Neural cell (in vitro differentiated cells): ENCODE data around the gene CLGN. TPM values are rescaled to one million over a fixed set of nuclear protein-coding genes. Genes with fewer than 3 reads are reported as not detected.

Experiments used
- H2AFZ ChIP-seq: fragments of 200-600, 300-800 bp; sonication (generic), shearing (Covaris generic); 2 replicates; pipeline ENCODE4 v1.6.0; 2014; ENCODE audit warnings: low read depth, mild to moderate bottlenecking, antibody characterized with exemption, low read length, moderate library complexity
- H3F3A ChIP-seq: fragments of 200-600 bp; shearing (Covaris generic); 2 replicates; pipeline ENCODE4 v1.6.1; 2016; ENCODE audit warnings: mild to moderate bottlenecking, moderate library complexity, mixed read lengths, antibody characterized with exemption, low read length; ENCODE audit not compliant: insufficient read depth, poor library complexity, severe bottlenecking
- H3K27ac ChIP-seq: fragments of 200-600, 300-800 bp; sonication (generic), shearing (Covaris generic); 2 replicates; pipeline ENCODE4 v1.5.1; 2014; ENCODE audit warnings: mild to moderate bottlenecking, low read length, moderate library complexity
- H3K27me3 ChIP-seq: fragments of 300-800, 200-600 bp; sonication (generic), shearing (Covaris generic); 2 replicates; pipeline ENCODE4 v1.6.0; 2014; ENCODE audit warnings: mild to moderate bottlenecking, low read depth, low read length, moderate library complexity; ENCODE audit not compliant: insufficient read depth
- H3K36me3 ChIP-seq: fragments of 300-800, 200-600 bp; sonication (generic), shearing (Covaris generic); 2 replicates; pipeline ENCODE4 v1.5.1; 2014; ENCODE audit warnings: mild to moderate bottlenecking, antibody characterized with exemption, low read length, moderate library complexity; ENCODE audit not compliant: insufficient read depth
- H3K4me2 ChIP-seq: fragments of 300-800, 200-600 bp; sonication (generic), shearing (Covaris generic); 2 replicates; pipeline ENCODE4 v1.6.0; 2014; ENCODE audit warnings: mild to moderate bottlenecking, low read length
- H3K4me3 ChIP-seq: fragments of 300-800, 200-600 bp; sonication (generic), shearing (Covaris generic); 2 replicates; pipeline ENCODE4 v1.5.1; 2014; ENCODE audit warnings: mild to moderate bottlenecking, low read length, moderate library complexity
- H3K79me2 ChIP-seq: fragments of 200-600 bp; shearing (Covaris generic); replicated peaks from 2 replicates; pipeline ENCODE4 v1.6.0; 2014; ENCODE audit warnings: mild to moderate bottlenecking, low read length, moderate library complexity; ENCODE audit not compliant: insufficient read depth
- H3K9ac ChIP-seq: fragments of 300-800, 200-600 bp; sonication (generic), shearing (Covaris generic); 2 replicates; pipeline ENCODE4 v1.6.1; 2016; ENCODE audit warnings: mild to moderate bottlenecking, low read length, mixed read lengths
- H3K9me2 ChIP-seq: fragments of 200-600 bp; shearing (Covaris generic); 2 replicates; pipeline ENCODE4 v1.6.1; 2016; ENCODE audit warnings: mild to moderate bottlenecking, low read length, mixed read lengths; ENCODE audit not compliant: insufficient read depth
- H3K9me3 ChIP-seq: fragments of 200-600, 300-800 bp; sonication (generic), shearing (Covaris generic); 2 replicates; pipeline ENCODE4 v1.6.1; 2016; ENCODE audit warnings: mild to moderate bottlenecking, mixed run types, low read length, moderate library complexity, mixed read lengths
- H4K20me1 ChIP-seq: fragments of 200-600 bp; shearing (Covaris generic); 2 replicates; pipeline ENCODE4 v1.6.1; 2016; ENCODE audit warnings: mild to moderate bottlenecking, mixed run types; ENCODE audit not compliant: insufficient read depth
- EP300 ChIP-seq: fragments of 450-650 bp; conservative IDR thresholded peaks from 2 replicates; pipeline ENCODE4 v1.6.1; 2014; ENCODE audit warnings: antibody characterized with exemption, mild to moderate bottlenecking, moderate library complexity; ENCODE audit not compliant: poor library complexity, severe bottlenecking
- EZH2 ChIP-seq: fragments of 200-600, 300-800 bp; shearing (Covaris generic), sonication (generic); IDR thresholded peaks from 2 replicates; pipeline ENCODE4 v1.6.1; 2014; ENCODE audit warnings: antibody characterized with exemption, low read length, borderline replicate concordance, mild to moderate bottlenecking; ENCODE audit not compliant: insufficient read depth, poor library complexity, severe bottlenecking
- MXI1 ChIP-seq: fragments of 450-650 bp; conservative IDR thresholded peaks from 2 replicates; pipeline ENCODE4 v1.6.1; 2014; ENCODE audit warnings: antibody characterized with exemption, mild to moderate bottlenecking; ENCODE audit not compliant: poor library complexity, severe bottlenecking
- POLR2AphosphoS5 ChIP-seq: IDR thresholded peaks from 2 replicates; pipeline ENCODE4 v1.6.1; 2012
- RAD21 ChIP-seq: fragments of 450-650 bp; conservative IDR thresholded peaks from 2 replicates; pipeline ENCODE4 v1.6.1; 2014; ENCODE audit warnings: antibody characterized with exemption, mild to moderate bottlenecking, moderate library complexity
- SMC3 ChIP-seq: fragments of 450-650 bp; conservative IDR thresholded peaks from 2 replicates; pipeline ENCODE4 v1.6.1; 2014; ENCODE audit warnings: antibody characterized with exemption, mild to moderate bottlenecking, moderate library complexity; ENCODE audit not compliant: poor library complexity
- TAF1 ChIP-seq: IDR thresholded peaks from 2 replicates; pipeline ENCODE4 v1.6.1; 2012; ENCODE audit warnings: low read depth
- polyA plus RNA-seq: library from polyadenylated mRNA; depleted of rRNA; stranded (reverse); fragments of >200 nt; gene quantifications from 2 replicates; pipeline ENCODE4 v1.2.3, GENCODE V29; 2014
- TF ChIP-seq, protein P1 (sequence below): fragments of 450-650 bp; IDR thresholded peaks from 2 replicates; pipeline ENCODE4 v1.5.1; 2014; ENCODE audit warnings: antibody characterized with exemption, mild to moderate bottlenecking, moderate library complexity; ENCODE audit not compliant: poor library complexity, severe bottlenecking
- TF ChIP-seq, protein P2 (sequence below): IDR thresholded peaks from 2 replicates; pipeline ENCODE4 v1.6.1; 2012; ENCODE audit warnings: borderline replicate concordance

The CLGN gene
- polyA plus RNA-seq, 1 donor from 2014 or later = 20.8 TPM

DNA sequence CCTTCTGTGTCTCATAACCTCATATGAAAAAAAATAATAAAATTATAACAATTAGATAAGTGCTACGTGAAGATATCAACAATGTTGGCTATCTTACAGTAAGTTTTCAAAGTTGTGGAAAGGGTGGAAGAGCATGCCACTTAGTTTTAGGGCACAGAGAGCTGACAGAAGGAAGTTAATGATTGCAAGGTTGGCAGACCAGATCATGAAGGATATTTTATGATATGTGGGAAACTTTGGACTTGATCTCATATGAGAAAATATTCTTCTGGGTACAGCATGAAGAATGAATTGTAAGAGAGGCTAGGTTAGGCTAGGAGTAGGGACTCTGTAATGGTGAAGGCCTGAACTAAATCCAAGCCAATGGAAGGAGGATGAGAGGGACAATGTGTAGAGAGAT lies 36.2 kb upstream of the CLGN start:
- Histone ChIP-seq H3K36me3 (no peaks in the 10 kb centered on the region), H3K9me2 (no peaks in the 10 kb centered on the region), H3K4me3 (no peak overlapping the region), H3K27ac (no peak overlapping the region), H3K9me3 (no peaks in the 10 kb centered on the region), H4K20me1 (no peaks in the 10 kb centered on the region), H3K9ac (no peak overlapping the region), H3K27me3 (no peaks in the 10 kb centered on the region), H3K79me2 (no peaks in the 10 kb centered on the region), H2AFZ (no peak overlapping the region), H3K4me2 (no peak overlapping the region), H3F3A (no peaks in the 10 kb centered on the region)
- TF ChIP-seq TAF1 = no peak
- TF ChIP-seq, protein P1, sequence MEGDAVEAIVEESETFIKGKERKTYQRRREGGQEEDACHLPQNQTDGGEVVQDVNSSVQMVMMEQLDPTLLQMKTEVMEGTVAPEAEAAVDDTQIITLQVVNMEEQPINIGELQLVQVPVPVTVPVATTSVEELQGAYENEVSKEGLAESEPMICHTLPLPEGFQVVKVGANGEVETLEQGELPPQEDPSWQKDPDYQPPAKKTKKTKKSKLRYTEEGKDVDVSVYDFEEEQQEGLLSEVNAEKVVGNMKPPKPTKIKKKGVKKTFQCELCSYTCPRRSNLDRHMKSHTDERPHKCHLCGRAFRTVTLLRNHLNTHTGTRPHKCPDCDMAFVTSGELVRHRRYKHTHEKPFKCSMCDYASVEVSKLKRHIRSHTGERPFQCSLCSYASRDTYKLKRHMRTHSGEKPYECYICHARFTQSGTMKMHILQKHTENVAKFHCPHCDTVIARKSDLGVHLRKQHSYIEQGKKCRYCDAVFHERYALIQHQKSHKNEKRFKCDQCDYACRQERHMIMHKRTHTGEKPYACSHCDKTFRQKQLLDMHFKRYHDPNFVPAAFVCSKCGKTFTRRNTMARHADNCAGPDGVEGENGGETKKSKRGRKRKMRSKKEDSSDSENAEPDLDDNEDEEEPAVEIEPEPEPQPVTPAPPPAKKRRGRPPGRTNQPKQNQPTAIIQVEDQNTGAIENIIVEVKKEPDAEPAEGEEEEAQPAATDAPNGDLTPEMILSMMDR = no peak
- TF ChIP-seq EP300 = no peak
- TF ChIP-seq SMC3 = no peak
- no peak for TF ChIP-seq MXI1
- TF ChIP-seq EZH2 = no peak
- TF ChIP-seq RAD21 = no peak
- TF ChIP-seq, protein P2, sequence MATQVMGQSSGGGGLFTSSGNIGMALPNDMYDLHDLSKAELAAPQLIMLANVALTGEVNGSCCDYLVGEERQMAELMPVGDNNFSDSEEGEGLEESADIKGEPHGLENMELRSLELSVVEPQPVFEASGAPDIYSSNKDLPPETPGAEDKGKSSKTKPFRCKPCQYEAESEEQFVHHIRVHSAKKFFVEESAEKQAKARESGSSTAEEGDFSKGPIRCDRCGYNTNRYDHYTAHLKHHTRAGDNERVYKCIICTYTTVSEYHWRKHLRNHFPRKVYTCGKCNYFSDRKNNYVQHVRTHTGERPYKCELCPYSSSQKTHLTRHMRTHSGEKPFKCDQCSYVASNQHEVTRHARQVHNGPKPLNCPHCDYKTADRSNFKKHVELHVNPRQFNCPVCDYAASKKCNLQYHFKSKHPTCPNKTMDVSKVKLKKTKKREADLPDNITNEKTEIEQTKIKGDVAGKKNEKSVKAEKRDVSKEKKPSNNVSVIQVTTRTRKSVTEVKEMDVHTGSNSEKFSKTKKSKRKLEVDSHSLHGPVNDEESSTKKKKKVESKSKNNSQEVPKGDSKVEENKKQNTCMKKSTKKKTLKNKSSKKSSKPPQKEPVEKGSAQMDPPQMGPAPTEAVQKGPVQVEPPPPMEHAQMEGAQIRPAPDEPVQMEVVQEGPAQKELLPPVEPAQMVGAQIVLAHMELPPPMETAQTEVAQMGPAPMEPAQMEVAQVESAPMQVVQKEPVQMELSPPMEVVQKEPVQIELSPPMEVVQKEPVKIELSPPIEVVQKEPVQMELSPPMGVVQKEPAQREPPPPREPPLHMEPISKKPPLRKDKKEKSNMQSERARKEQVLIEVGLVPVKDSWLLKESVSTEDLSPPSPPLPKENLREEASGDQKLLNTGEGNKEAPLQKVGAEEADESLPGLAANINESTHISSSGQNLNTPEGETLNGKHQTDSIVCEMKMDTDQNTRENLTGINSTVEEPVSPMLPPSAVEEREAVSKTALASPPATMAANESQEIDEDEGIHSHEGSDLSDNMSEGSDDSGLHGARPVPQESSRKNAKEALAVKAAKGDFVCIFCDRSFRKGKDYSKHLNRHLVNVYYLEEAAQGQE = no peak
- TF ChIP-seq POLR2AphosphoS5 = no peak

DNA sequence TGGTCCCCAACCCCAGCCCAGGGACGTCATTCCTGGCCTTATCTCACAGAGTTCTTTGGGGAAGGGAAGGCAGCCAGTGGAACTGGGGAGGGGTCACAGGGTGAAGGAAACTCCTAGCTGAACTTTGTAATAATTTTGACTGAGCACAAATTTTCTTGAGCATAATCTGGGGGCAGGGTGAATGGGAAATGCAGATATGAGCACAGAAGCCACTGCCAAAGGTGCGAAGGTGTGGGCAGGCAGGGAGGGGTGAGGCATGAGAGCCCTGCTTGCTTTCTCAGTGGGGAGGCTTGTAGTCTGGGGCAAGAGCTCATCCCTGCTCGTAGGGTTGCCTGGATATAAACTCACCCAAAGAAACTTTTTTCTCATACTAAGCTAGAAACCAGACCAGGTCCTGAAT lies 35.7 kb upstream of the CLGN start:
- Histone ChIP-seq H3K27me3 (no peaks in the 10 kb centered on the region), H3K9me3 (no peaks in the 10 kb centered on the region), H3K9ac (no peak overlapping the region), H3K4me3 (no peak overlapping the region), H3K79me2 (no peaks in the 10 kb centered on the region), H3K9me2 (no peaks in the 10 kb centered on the region), H3K27ac (no peak overlapping the region), H3K4me2 (no peak overlapping the region), H3K36me3 (no peaks in the 10 kb centered on the region), H4K20me1 (no peaks in the 10 kb centered on the region), H3F3A (no peaks in the 10 kb centered on the region), H2AFZ (no peak overlapping the region)
- TF ChIP-seq RAD21 = no peak
- no peak for TF ChIP-seq EP300
- TF ChIP-seq SMC3 = no peak
- no peak for TF ChIP-seq MXI1
- TF ChIP-seq EZH2 = no peak
- no peak for TF ChIP-seq TAF1
- no peak for TF ChIP-seq POLR2AphosphoS5
- TF ChIP-seq, protein P2 = no peak
- TF ChIP-seq, protein P1 = no peak
